ENCODE measurements around the gene TOPAZ1. TPM values are rescaled to one million over a fixed set of nuclear protein-coding genes. Genes with fewer than 3 reads are reported as not detected.
A peak's percentile ranks its signal among the peaks of the same experiment; 100 is the strongest.

Gene TOPAZ1
- polyA plus RNA-seq (2013, experiment 1 of 2; ENCODE audit: insufficient read length): not detected
- polyA plus RNA-seq (2013, experiment 2 of 2; ENCODE audit: insufficient read length): not detected

- no peak for DNase-seq
Observed at GRCh38 chr3:44241706-44242105, at the start of gene TOPAZ1. TSS of gene TOPAZ1 (plus strand) at chr3:44241886. CDS start at chr3:44242054, 168 bp downstream.

- peak; percentile 66 for DNase-seq
Observed at GRCh38 chr3:44198284-44199269, 43.1 kb upstream of the TOPAZ1 start.

DNA sequence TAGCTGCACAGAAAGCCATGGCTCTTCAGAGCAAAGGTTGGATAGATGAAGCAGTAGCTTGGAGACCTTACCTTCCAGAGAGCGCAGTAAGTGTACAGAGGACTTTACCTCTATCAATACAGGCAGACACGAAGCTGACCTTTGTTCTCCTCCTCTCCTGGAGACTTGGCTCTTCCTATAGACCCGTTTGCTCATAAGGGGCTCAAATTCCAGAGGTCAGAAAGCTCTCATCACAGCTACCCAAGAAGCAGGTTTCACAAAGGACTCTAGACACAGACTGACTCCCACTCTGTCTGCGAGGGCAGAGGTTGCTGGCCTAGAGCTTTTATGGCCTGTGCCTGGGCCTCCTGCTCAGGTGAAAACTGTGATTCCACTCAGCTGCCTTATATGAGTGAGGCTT lies 35.4 kb upstream of the TOPAZ1 start:
- no peak for DNase-seq

- no peak for DNase-seq
Observed at GRCh38 chr3:44206862-44207652, 34.6 kb upstream of the TOPAZ1 start.

DNA sequence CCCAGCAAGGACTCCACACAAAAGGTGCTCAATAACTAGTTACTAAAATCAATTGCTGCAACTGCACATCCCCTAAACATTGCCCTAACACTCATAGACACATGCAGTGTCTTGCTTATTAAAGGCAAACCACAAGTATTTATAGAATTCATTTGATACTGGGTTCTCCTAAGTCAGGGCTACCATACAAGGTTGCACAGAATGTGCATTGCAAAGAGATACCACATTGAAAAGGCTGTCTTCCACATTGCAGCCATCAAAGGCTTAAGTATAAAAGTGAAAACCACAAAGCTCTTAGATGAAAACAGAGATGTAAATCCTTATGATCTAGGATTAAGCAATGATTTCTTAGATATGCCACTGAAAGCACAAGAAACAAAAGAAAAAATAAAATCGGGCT lies 33.6 kb upstream of the TOPAZ1 start:
- peak; percentile 73 for DNase-seq

- peak; percentile 9 for DNase-seq
Observed at GRCh38 chr3:44208568-44208967, 33.1 kb upstream of the TOPAZ1 start.

GRCh38 chr3:44210967-44211366 lies 30.7 kb upstream of the TOPAZ1 start:
- no peak for DNase-seq

- DNase-seq: no peak
Observed at GRCh38 chr3:44222337-44222736, 19.3 kb upstream of the TOPAZ1 start.

- DNase-seq: peak; percentile 25
Observed at GRCh38 chr3:44223299-44223698, 18.4 kb upstream of the TOPAZ1 start.

GRCh38 chr3:44224131-44224530 lies 17.6 kb upstream of the TOPAZ1 start:
- no peak for DNase-seq

DNA sequence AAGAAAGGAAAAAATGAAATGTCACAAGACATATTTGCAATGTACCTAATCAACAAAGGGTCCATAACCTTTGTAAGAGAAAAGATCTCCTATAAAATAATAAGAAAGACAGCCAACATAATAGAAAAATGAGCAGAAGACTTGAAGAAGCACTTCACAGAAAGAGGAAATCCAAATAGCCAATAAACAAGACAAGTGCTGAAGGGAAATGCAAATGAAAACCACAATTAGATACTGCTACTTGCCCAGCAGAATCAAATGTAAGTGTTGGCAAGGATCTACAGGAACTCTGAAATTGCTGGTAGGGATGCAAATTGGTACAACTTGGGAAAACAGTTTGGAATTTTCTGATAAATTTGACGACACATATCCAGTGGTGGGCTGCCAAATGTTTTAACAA lies 15.1 kb upstream of the TOPAZ1 start:
- DNase-seq: no peak

- no peak for DNase-seq
Observed at GRCh38 chr3:44227632-44228031, 14.1 kb upstream of the TOPAZ1 start.

GRCh38 chr3:44228900-44229299 lies 12.8 kb upstream of the TOPAZ1 start:
- DNase-seq: no peak

DNA sequence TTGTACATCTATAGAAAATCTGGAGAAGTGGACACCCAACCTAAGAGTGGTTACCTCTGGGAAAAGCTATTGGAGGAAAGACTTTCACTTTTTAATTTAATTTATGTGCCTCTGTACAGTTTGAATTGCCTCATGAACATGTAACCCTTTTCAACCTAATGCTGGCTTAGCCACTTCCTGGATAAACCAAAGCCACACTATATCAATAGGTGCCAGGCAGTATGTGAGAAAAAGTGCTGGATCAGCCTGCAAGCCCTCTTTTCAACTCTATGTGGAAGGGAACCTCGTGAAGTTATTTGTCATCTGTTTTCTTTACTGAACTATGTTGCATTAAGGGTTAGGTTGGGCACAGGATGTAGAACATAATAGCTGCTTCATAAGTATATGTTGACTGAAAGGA lies 9.3 kb upstream of the TOPAZ1 start:
- DNase-seq: no peak

DNA sequence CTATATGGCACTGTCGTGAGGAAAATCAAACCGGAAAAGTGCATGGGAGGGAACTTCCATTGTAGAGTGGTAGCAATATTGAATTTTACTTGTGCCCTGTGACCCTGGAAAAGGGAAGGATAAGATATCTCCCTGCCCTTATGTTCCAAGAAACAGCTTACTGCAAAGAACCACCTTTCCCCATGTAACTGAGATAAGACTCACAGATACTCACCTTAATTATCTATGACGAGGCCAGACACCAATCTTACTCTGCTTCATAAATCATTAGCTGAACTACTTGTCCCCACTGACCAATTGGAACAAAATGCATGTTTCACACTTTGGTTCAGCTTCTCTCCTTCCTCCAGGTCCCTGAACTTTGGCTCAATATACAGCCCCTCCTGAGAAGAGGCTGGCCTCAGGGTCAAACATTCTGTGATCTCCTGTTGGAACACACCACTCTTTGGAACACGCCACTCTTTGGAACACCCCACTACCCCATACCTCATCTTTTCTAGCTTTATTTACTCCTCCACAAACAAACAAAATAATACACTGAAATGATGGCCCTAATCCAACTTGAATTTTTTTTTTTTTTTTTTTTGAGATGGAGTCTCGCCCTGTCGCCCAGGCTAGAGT lies 6.9 kb upstream of the TOPAZ1 start:
- no peak for DNase-seq

- DNase-seq: peak; percentile 82
Observed at GRCh38 chr3:44235604-44236484, 5.8 kb upstream of the TOPAZ1 start.

DNA sequence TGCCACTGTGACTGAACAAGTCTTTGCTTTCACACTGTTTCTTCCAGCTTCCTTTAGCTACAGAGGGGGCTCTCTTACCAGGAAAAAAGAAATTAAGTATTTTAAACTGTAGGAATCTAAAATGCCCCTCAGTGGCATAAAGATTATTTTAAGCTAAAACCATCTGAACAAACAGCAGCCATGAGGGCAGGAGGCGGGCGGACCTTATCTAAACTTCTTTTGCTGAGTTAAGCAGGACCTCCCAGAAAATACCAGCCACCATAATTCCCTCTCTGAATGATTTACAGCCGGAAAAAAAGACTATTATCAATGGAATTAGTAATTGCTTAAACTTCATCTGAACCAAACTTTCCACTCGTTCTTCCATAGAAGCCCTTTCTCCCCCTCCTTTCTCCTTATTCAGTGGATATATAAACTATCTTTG lies 5.2 kb upstream of the TOPAZ1 start:
- no peak for DNase-seq

DNA sequence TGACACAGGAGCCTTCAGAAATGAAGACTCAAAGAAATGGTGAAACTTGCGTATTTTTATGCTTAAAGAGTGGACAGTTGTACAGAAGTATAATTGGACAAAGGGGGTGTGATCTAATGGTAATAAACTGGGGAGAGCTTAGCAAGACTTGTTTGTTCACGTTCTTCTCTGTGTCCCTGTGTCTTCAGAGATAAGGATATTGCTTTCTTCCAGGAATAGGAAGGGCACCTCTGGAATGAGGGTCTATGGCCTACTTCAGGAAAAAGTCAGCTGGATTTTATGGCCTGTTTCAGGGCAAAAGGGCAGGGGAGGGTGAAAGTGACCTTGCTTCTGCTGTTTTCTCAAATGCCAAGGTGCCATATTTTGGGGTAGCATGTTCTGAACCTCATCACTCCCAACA lies 4.5 kb upstream of the TOPAZ1 start:
- DNase-seq: no peak

GRCh38 chr3:44237665-44238064 lies 4.0 kb upstream of the TOPAZ1 start:
- no peak for DNase-seq

DNA sequence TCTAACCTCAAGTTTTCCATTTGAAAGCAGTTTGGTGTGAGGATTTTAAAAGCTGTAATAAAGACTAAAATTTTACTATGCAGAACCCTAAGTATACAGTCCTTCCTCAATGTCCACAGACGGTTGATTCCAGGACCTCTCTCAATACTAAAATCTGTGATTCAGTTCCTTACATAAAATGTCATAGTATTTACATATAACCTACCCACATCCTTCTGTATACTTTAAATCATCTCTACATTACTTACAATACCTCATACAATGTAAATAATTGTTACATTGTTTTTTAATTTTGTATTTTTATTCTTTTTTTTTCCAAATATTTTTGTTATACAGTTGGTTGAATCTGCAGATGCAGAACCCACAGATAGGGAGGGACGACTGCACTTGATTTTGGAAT lies 2.8 kb upstream of the TOPAZ1 start:
- DNase-seq: no peak

DNA sequence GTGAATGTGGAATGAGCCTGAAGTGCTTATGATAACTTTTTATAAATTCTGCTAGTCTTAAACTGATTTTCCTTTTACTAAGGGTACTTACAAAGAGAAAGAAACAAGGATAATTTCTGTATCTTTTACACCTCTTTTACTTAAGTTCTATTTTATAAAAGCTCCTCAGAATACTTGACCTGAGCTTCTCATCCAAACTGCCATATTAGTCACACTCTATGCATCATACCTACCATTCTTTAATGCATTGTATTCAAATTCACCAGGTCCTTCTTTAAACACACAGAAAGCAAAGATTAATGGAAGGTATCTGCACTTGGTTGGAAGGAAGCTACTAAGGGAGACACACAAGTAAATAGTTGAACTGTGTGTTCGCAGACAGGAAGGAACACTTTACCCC lies 1.6 kb upstream of the TOPAZ1 start:
- no peak for DNase-seq

DNA sequence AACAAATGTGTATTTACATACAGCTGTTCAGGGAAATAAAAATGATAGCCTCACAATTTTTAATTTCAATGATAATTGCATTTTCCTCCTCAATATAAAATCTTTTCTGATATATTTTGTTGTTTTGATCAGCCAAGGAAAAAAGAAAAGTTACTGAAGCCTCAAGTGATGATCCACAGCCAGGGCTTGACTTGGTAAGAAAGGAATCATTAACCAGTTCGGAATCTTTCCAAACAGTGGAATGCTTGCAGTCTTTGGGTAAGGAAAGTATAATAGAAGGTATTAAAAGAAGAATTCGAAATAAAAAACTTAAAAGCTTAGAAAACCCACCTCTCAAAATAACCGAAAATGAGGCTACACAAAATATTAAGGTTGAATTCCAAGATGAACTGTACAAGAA lies 1.0 kb downstream of the TOPAZ1 start:
- DNase-seq: no peak

All from fibroblast of skin of abdomen (primary cell).